Body of pancreas (tissue), 4 donors: ENCODE measurements around the gene ATRNL1.

Experiments used
- POLR2A ChIP-seq, 3 donors: fragments of 450-650 bp; IDR thresholded peaks; one replicate each; pipeline ENCODE4 v1.6.1; 2016; ENCODE audit warnings: antibody characterized with exemption in 3 of 3, mild to moderate bottlenecking in 2 of 3
- TF ChIP-seq, protein P1 (sequence below), 7 experiments: fragments of 450-650 bp in 4 of 7; fragments of 200-600 bp in 3 of 7; sonication (generic) in 3 of 7; IDR thresholded peaks; one replicate each; pipeline ENCODE4 v1.5.1; 2016 to 2019; ENCODE audit warnings: antibody characterized with exemption in 7 of 7

GRCh38 chr10:115884331-115884730, 791.2 kb downstream of the ATRNL1 start:
- TF ChIP-seq, protein P1, sequence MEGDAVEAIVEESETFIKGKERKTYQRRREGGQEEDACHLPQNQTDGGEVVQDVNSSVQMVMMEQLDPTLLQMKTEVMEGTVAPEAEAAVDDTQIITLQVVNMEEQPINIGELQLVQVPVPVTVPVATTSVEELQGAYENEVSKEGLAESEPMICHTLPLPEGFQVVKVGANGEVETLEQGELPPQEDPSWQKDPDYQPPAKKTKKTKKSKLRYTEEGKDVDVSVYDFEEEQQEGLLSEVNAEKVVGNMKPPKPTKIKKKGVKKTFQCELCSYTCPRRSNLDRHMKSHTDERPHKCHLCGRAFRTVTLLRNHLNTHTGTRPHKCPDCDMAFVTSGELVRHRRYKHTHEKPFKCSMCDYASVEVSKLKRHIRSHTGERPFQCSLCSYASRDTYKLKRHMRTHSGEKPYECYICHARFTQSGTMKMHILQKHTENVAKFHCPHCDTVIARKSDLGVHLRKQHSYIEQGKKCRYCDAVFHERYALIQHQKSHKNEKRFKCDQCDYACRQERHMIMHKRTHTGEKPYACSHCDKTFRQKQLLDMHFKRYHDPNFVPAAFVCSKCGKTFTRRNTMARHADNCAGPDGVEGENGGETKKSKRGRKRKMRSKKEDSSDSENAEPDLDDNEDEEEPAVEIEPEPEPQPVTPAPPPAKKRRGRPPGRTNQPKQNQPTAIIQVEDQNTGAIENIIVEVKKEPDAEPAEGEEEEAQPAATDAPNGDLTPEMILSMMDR (IDR thresholded peaks at IDR 0.05), result no peak
- TF ChIP-seq POLR2A (IDR thresholded peaks at IDR 0.05), result no peak
